Smooth muscle cell (in vitro differentiated cells): ENCODE data around the gene CYP3A4. TPM values are rescaled to one million over a fixed set of nuclear protein-coding genes. Genes with fewer than 3 reads are reported as not detected.

ENCODE experiments used
- DNase-seq: peaks from one replicate; lab custom pipeline; 2025; ENCODE audit not compliant: unreplicated experiment; lab: John Stamatoyannopoulos, UW
- H2AFZ ChIP-seq: fragments of 200-600 bp; sonication (generic); 2 replicates; pipeline ENCODE4 v1.6.0; 2016; ENCODE audit warnings: antibody characterized with exemption, low read depth, mild to moderate bottlenecking
- H3F3A ChIP-seq: fragments of 200-600 bp; sonication (generic); 2 replicates; pipeline ENCODE4 v1.6.0; 2017; ENCODE audit warnings: antibody characterized with exemption, low read depth
- H3K27ac ChIP-seq: fragments of 200-600 bp; sonication (generic); 2 replicates; pipeline ENCODE4 v1.5.1; 2016; ENCODE audit warnings: low read depth, mild to moderate bottlenecking
- H3K27me3 ChIP-seq: fragments of 200-600 bp; sonication (generic); 2 replicates; pipeline ENCODE4 v1.6.1; 2016; ENCODE audit warnings: low read depth, mild to moderate bottlenecking
- H3K36me3 ChIP-seq: fragments of 200-600 bp; sonication (generic); 2 replicates; pipeline ENCODE4 v1.5.1; 2016; ENCODE audit warnings: low read depth
- H3K4me1 ChIP-seq: fragments of 200-600 bp; sonication (generic); 2 replicates; pipeline ENCODE4 v1.5.1; 2016; ENCODE audit warnings: low read depth
- H3K4me2 ChIP-seq: fragments of 200-600 bp; sonication (generic); 2 replicates; pipeline ENCODE4 v1.6.0; 2016; ENCODE audit warnings: mild to moderate bottlenecking
- H3K4me3 ChIP-seq: fragments of 200-600 bp; sonication (generic); 2 replicates; pipeline ENCODE4 v1.5.1; 2016; ENCODE audit warnings: mild to moderate bottlenecking
- H3K79me2 ChIP-seq: fragments of 200-600 bp; sonication (generic); 2 replicates; pipeline ENCODE4 v1.6.0; 2016; ENCODE audit warnings: low read depth, mild to moderate bottlenecking
- H3K9ac ChIP-seq: fragments of 200-600 bp; sonication (generic); 2 replicates; pipeline ENCODE4 v1.6.0; 2016; ENCODE audit warnings: low read depth
- H3K9me3 ChIP-seq: fragments of 200-600 bp; sonication (generic); replicated peaks from 2 replicates; pipeline ENCODE4 v1.5.1; 2016; ENCODE audit warnings: low read depth
- H4K20me1 ChIP-seq: fragments of 200-600 bp; sonication (generic); 2 replicates; pipeline ENCODE4 v1.6.0; 2016; ENCODE audit warnings: low read depth
- CTCF ChIP-seq: fragments of 200-600 bp; sonication (generic); IDR thresholded peaks from 2 replicates; pipeline ENCODE4 v1.5.1; 2017; ENCODE audit warnings: borderline replicate concordance, mild to moderate bottlenecking, antibody characterized with exemption; ENCODE audit not compliant: insufficient read depth, poor library complexity, severe bottlenecking
- whole genome bisulfite sequencing: methylation state at CpG from one replicate; pipeline ENCODE4 v1.1.7; 2016; ENCODE audit warnings: low lambda C conversion rate; 5-methylcytosine and 5-hydroxymethylcytosine counted together
- polyA plus RNA-seq: library from polyadenylated mRNA; unstranded; fragments of >200 nt; fragmentation: Nextera tagmentation; extraction: Ambion mirVana; gene quantifications from 2 replicates; pipeline ENCODE4 v1.2.1, GENCODE V29; 2016
- total RNA-seq: library from RNA; depleted of rRNA; stranded (reverse); fragments of >200 nt; gene quantifications from 2 replicates; pipeline ENCODE4 v1.2.3, GENCODE V29; 2014

Gene CYP3A4
- total and polyA plus RNA-seq, 2 experiments from 2014 or later: not detected

DNA sequence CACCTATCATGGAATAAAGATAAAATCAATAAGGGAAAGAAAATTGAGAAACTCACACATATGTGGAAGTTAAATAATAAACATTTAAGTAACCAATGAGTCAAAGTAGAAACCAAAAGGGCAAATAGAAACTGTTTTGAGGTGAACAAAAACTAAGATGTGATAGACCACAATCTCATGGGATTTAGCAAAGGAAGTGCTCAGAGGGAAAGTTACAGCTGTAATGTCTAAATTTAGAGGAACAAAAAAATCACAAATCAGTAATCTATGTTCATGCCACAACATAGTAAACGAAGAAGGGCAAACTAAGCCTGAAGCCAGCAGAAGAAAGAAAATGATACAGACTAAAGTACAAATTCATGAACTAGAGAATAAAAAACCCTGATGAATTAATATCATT lies 16.3 kb downstream of the CYP3A4 start:
- Histone ChIP-seq H3F3A (no peaks in the 10 kb centered on the region), H3K36me3 (no peaks in the 10 kb centered on the region), H2AFZ (no peak overlapping the region), H3K4me3 (no peak overlapping the region), H3K4me2 (no peak overlapping the region), H3K4me1 (no peaks in the 10 kb centered on the region), H3K27me3 (peaks cover 7% of the 10 kb centered on the region), H4K20me1 (no peaks in the 10 kb centered on the region), H3K9me3 (no peaks in the 10 kb centered on the region), H3K9ac (no peak overlapping the region), H3K27ac (no peak overlapping the region), H3K79me2 (no peaks in the 10 kb centered on the region)
- TF ChIP-seq CTCF: no peak
- DNase-seq: no peak
- 69% methylated on average over 1 of the region's 1 CpG for WGBS

DNA sequence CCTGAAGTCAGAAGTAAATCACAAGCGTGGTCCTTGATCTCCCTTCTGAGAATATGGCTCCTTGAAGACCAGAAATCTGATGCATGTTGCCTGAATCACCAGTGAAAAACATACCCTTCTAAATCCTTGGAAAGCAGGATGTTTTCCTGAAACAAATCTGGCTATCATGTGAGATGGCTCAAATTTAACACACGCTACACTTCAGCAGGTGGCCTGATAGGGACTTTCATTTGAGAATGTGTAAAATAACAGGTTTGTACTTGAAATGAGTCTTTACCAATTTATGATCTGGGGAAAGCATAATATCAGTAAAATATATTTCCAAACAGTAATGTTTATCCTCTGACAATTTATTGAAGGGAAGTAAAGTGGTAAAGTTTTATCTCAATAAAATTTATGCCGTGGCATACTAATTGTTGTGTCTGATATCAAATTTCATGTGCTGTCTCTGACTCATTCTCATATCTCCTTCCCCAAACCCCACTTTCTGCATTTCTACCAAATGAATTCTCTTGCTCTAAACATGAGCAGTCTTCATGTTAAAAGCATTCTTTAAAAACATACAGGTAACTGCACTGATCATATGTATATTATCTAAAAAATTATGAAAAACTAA lies 17.4 kb downstream of the CYP3A4 start:
- Histone ChIP-seq H3K4me1 (no peaks in the 10 kb centered on the region), H4K20me1 (no peaks in the 10 kb centered on the region), H3K4me2 (no peak overlapping the region), H3K4me3 (no peak overlapping the region), H3K9ac (no peak overlapping the region), H2AFZ (no peak overlapping the region), H3K9me3 (no peaks in the 10 kb centered on the region), H3F3A (no peaks in the 10 kb centered on the region), H3K79me2 (no peaks in the 10 kb centered on the region), H3K27me3 (peaks cover 7% of the 10 kb centered on the region), H3K36me3 (no peaks in the 10 kb centered on the region), H3K27ac (no peak overlapping the region)
- TF ChIP-seq CTCF: no peak
- 90% methylated on average over 3 of the region's 3 CpGs for WGBS
- DNase-seq: no peak

- no peak overlapping the region for H3K4me3 ChIP-seq
- no peak overlapping the region for H2AFZ ChIP-seq
- H3K27ac ChIP-seq: no peak overlapping the region
- no peaks in the 10 kb centered on the region for H3K4me1 ChIP-seq
- H3F3A ChIP-seq: no peaks in the 10 kb centered on the region
- no peak overlapping the region for H3K4me2 ChIP-seq
- no peak for TF ChIP-seq CTCF
- no peaks in the 10 kb centered on the region for H3K27me3 ChIP-seq
- no peaks in the 10 kb centered on the region for H3K9me3 ChIP-seq
- no peak overlapping the region for H3K9ac ChIP-seq
- H3K36me3 ChIP-seq: no peaks in the 10 kb centered on the region
- no peaks in the 10 kb centered on the region for H4K20me1 ChIP-seq
- no peaks in the 10 kb centered on the region for H3K79me2 ChIP-seq
- DNase-seq: no peak
- WGBS: 90% methylated on average over 3 of the region's 3 CpGs
Observed at GRCh38 chr7:99764478-99764877, 19.5 kb downstream of the CYP3A4 start.

DNA sequence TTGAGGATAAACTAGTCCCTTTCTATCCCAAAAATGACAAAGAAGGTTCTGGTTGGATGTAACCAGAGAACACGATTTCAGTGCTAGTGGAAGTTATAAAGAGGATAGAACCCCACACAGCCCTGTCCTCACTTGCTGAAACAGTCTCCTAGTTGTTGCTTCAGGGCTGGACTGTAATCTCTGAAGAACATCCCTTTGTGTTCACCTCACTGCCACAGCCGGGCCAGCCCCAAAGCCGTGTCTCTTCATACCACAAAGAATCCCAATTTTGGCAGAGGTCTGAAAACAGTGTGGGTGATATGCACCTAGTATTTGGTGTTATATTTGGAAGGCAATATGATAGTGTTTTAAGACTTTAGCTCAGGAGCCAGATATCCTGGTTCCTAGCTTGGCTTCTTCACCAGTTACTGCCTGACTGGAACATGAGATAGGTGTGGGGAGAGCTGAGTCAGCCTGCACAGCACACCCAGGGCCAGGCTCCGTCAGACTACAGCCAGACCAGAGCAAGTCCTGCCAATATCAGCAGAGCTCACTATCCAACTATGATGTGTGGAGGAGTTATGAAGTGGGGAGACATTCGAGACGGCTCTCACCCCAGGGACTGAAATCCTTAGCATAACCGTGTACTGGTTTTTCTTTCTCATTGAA lies 21.2 kb downstream of the CYP3A4 start:
- no peak for TF ChIP-seq CTCF
- H3K27me3 ChIP-seq: no peaks in the 10 kb centered on the region
- no peaks in the 10 kb centered on the region for H3F3A ChIP-seq
- H3K4me3 ChIP-seq: no peak overlapping the region
- no peak overlapping the region for H3K9ac ChIP-seq
- WGBS: 72% methylated on average over 7 of the region's 7 CpGs
- H3K9me3 ChIP-seq: no peaks in the 10 kb centered on the region
- H3K4me1 ChIP-seq: no peaks in the 10 kb centered on the region
- no peak overlapping the region for H3K27ac ChIP-seq
- no peak for DNase-seq
- no peaks in the 10 kb centered on the region for H3K79me2 ChIP-seq
- H3K36me3 ChIP-seq: no peaks in the 10 kb centered on the region
- H3K4me2 ChIP-seq: no peak overlapping the region
- H4K20me1 ChIP-seq: no peaks in the 10 kb centered on the region
- no peak overlapping the region for H2AFZ ChIP-seq
